ENCODE data around the gene FGD2. TPM values are rescaled to one million over a fixed set of nuclear protein-coding genes. Genes with fewer than 3 reads are reported as not detected.
A peak's percentile ranks its signal among the peaks of the same experiment; 100 is the strongest.

The FGD2 gene
- total RNA-seq, 1 experiment from 2014 or later = 0.44 TPM

GRCh38 chr6:37048851-37049757 is 43.6 kb downstream of the FGD2 start:
- DNase-seq (peak; percentile 71), ATAC-seq (peak; percentile 79)
- Histone ChIP-seq H3K9ac (ENCODE audit: low read length) (no peak overlapping the region), H3K4me1 (ENCODE audit: insufficient read depth, low read length) (peaks cover 10% of the 10 kb centered on the region), H3K9me2 (replicated peaks; ENCODE audit: low read length) (no peaks in the 10 kb centered on the region), H3K27me3 (ENCODE audit: low read length) (no peaks in the 10 kb centered on the region), H4K20me1 (ENCODE audit: low read length) (no peaks in the 10 kb centered on the region), H3K4me2 (ENCODE audit: low read length) (0 out of 2 replicates have a peak overlapping the region, but pooled peaks have one; percentile 3), H2AFZ (ENCODE audit: low read length) (no peak overlapping the region; the same call in 1 of the 2 replicates), H3K4me3 (ENCODE audit: low read length) (no peak overlapping the region), H3K79me2 (ENCODE audit: low read length) (no peaks in the 10 kb centered on the region), H3K9me3 (ENCODE audit: low read length) (no peaks in the 10 kb centered on the region), H3K27ac (ENCODE audit: low read length) (no peak overlapping the region; the same call in 1 of the 2 replicates), H3K36me3 (ENCODE audit: low read depth, low read length) (no peaks in the 10 kb centered on the region), H3F3A (ENCODE audit: low read length, unreplicated experiment) (no peaks in the 10 kb centered on the region)
- intact Hi-C loops (cut with micrococcal nuclease) = no loop called here
- TF ChIP-seq EZH2phosphoT487 (IDR thresholded peaks at IDR 0.05; ENCODE audit: borderline replicate concordance, low read length) (no peak), EZH2 (IDR thresholded peaks at IDR 0.05; ENCODE audit: low read length, unreplicated experiment) (no peak)
- TF ChIP-seq, protein P1, sequence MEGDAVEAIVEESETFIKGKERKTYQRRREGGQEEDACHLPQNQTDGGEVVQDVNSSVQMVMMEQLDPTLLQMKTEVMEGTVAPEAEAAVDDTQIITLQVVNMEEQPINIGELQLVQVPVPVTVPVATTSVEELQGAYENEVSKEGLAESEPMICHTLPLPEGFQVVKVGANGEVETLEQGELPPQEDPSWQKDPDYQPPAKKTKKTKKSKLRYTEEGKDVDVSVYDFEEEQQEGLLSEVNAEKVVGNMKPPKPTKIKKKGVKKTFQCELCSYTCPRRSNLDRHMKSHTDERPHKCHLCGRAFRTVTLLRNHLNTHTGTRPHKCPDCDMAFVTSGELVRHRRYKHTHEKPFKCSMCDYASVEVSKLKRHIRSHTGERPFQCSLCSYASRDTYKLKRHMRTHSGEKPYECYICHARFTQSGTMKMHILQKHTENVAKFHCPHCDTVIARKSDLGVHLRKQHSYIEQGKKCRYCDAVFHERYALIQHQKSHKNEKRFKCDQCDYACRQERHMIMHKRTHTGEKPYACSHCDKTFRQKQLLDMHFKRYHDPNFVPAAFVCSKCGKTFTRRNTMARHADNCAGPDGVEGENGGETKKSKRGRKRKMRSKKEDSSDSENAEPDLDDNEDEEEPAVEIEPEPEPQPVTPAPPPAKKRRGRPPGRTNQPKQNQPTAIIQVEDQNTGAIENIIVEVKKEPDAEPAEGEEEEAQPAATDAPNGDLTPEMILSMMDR (conservative IDR thresholded peaks at IDR 0.05; ENCODE audit: low read depth, low read length) = no peak
- ChIA-PET POLR2A (ENCODE audit: unreplicated experiment) (interaction anchor here (0.6 to 1.1 kb wide), 2 partner anchors 65 to 123 kb away, joined by 3 read pairs; no protein-coding TSS in a partner anchor), CTCF (interaction anchor here (0.7 kb wide), 1 partner anchor 35 kb away, joined by 3 read pairs; no protein-coding TSS in a partner anchor)
- no TSS peak for BruUV-seq (replicated peaks)

- H3K79me2 ChIP-seq (ENCODE audit: low read length) = no peaks in the 10 kb centered on the region
- H3K9ac ChIP-seq (ENCODE audit: low read length) = no peak overlapping the region
- no peak overlapping the region for H3K27ac ChIP-seq (ENCODE audit: low read length)
- no peak for ATAC-seq
- BruUV-seq (replicated peaks) = no TSS peak
- POLR2A ChIA-PET (ENCODE audit: unreplicated experiment) = no interaction called here
- DNase-seq = no peak
- H3K4me2 ChIP-seq (ENCODE audit: low read length) = no peak overlapping the region
- CTCF ChIA-PET = interaction anchor here (0.7 to 1.1 kb wide), 2 partner anchors 32 to 34 kb away, joined by 3 read pairs; no protein-coding TSS in a partner anchor
- H2AFZ ChIP-seq (ENCODE audit: low read length) = no peak overlapping the region
- H3K4me3 ChIP-seq (ENCODE audit: low read length) = no peak overlapping the region
- intact Hi-C loops (cut with micrococcal nuclease) = loop anchor here (2.0 kb wide), 1 partner anchor 31 kb away; no protein-coding TSS in a partner anchor
- H3K27me3 ChIP-seq (ENCODE audit: low read length) = no peaks in the 10 kb centered on the region
- H3K9me2 ChIP-seq (replicated peaks; ENCODE audit: low read length) = no peaks in the 10 kb centered on the region
- TF ChIP-seq EZH2phosphoT487 (IDR thresholded peaks at IDR 0.05; ENCODE audit: borderline replicate concordance, low read length) (no peak), EZH2 (IDR thresholded peaks at IDR 0.05; ENCODE audit: low read length, unreplicated experiment) (no peak)
- TF ChIP-seq, protein P1 (conservative IDR thresholded peaks at IDR 0.05; ENCODE audit: low read depth, low read length) = no peak
- H3K36me3 ChIP-seq (ENCODE audit: low read depth, low read length) = no peaks in the 10 kb centered on the region
- H4K20me1 ChIP-seq (ENCODE audit: low read length) = no peaks in the 10 kb centered on the region
- peaks cover 10% of the 10 kb centered on the region for H3K4me1 ChIP-seq (ENCODE audit: insufficient read depth, low read length)
- H3K9me3 ChIP-seq (ENCODE audit: low read length) = no peaks in the 10 kb centered on the region
- no peaks in the 10 kb centered on the region for H3F3A ChIP-seq (ENCODE audit: low read length, unreplicated experiment)
Measured at GRCh38 chr6:37049758-37050044, 44.2 kb downstream of the FGD2 start.
